ENCODE results near the gene ALDH1A1.

DNA sequence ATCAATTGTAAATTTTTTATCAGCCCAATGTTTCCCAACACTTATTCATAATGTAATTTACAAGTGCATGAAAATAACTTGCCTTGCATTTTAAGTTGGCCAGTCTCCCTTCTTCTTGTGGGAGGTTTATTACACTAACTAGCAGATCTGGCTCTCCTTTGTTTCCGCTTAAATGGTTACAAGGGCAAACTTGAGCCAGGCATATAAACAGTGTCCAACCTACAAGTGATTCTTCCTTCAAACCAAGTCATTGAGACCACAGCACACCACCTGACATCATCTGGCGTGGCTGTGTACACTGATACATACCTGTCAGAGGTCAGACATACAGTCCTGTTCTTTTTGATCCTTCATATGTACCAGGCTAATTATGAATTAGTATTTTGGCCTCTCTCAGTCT, 80.1 kb downstream of the ALDH1A1 start:
- TF ChIP-seq, protein P1, sequence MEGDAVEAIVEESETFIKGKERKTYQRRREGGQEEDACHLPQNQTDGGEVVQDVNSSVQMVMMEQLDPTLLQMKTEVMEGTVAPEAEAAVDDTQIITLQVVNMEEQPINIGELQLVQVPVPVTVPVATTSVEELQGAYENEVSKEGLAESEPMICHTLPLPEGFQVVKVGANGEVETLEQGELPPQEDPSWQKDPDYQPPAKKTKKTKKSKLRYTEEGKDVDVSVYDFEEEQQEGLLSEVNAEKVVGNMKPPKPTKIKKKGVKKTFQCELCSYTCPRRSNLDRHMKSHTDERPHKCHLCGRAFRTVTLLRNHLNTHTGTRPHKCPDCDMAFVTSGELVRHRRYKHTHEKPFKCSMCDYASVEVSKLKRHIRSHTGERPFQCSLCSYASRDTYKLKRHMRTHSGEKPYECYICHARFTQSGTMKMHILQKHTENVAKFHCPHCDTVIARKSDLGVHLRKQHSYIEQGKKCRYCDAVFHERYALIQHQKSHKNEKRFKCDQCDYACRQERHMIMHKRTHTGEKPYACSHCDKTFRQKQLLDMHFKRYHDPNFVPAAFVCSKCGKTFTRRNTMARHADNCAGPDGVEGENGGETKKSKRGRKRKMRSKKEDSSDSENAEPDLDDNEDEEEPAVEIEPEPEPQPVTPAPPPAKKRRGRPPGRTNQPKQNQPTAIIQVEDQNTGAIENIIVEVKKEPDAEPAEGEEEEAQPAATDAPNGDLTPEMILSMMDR (IDR thresholded peaks at IDR 0.05) = no peak
- no peak for TF ChIP-seq POLR2A (IDR thresholded peaks at IDR 0.05)
